Dedifferentiated amniotic fluid mesenchymal stem cell (primary cell): ENCODE results near the gene KAZN.

Experiments
- DNase-seq: peaks from one replicate; pipeline ENCODE4 v3.0.0-alpha.2; 2016; ENCODE audit errors: extremely low spot score

The KAZN gene

DNA sequence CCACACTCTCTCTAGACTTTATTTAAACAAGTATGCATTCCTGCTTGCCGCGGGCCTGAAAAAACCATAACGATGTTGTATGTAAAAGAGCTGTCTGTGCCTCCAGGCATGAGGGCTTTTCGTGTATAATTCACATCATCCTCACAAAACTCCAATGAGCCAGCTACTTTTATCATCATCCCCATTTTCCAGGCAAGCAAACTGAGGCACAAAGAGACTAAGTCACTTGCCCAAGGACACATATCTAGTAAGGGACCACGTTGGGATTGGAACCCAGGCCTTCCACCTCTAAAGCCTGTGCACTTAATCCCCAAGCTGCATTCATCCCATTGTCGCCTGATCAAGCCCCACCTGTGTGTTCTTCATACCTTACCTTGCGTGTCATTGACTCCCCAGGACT is 226.9 kb downstream of the KAZN start:
- DNase-seq: no peak

DNA sequence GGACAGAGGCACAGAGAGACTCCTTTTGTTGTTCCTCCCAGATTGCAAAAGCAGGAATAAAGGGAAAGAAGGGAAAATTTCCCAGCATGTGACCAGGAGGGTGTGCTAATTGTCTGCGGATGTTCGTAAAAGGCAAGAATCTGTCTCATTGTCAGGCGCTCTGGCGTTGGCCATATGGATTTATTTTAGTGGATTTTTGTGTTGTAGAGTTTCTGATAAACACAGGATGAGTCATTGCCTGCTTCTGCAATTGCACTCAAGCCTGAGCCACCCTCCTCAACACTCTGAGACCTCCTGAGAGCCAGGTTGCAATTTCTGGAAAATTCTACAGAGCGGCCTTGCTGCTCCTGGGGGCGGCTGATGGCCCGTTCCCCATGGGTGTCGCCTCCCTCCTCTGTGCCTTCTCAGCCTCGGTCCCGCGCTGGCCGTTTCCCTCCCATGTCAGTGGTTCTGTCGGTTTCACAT is 227.7 kb downstream of the KAZN start:
- DNase-seq: peak; percentile 87

DNA sequence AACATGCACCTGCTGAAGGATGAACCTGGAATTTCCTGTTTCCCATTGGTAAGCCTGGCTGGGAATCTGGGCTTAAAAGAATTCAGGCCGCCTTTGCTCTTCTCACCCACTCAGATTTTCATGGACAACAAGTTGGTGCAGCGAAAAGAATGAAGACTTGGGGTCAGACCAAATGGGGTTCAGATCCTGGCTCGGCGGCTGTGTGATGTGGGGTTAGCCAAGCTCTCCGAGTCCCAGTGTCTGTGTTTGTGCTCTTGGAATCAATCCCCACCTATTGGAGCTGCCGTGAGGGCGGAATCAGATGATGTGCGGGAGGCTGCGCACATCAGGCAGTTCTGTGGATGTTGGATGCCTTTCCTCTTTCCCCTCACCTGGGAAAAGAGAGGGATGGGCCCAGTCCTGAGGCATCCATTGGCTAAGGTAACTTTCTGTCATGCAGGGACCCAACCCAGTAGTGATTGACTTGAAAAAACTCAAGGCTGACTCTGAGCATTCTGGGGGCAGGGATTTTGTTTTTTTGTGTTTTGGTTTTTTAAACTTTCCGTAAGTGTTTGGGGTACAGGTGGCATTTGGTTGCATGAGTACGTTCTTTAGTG is 228.3 kb downstream of the KAZN start:
- DNase-seq: no peak

DNA sequence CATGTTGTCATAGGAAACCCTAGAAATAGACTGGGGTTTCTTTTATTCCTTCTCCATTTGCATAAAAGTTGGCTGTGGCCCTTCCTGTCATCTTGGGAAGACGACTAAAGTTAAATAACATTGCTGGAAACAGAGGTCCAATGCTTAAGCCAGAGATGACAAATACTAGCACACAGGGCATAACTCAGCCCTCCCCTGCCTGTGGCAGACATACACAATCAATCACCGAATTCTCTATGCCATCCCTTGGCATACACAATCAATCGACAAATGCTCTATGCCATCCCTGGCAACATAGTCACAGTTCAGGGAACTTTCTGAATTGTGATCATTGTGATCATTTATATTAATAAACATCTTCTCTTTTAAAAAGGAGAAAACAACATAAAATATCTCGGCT is 229.4 kb downstream of the KAZN start:
- DNase-seq: no peak

DNA sequence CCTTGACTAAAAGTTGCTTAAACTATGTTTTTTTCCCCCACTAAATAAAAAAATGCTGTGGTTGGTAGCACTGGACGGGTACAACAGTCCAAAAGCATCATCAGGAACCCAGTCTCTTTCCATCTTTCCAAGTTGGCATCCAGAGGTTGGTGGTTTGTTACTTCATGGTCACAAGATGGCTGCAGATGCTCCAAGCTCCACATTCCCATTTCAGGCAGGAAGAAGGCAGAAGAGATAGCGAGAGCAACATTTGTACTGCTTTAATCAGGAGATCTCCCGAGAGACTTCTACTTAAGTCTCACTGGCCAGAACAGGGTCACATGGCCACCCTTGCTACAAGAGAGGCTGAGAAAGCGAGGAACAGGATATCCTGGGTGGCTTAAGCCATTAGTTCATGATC is 230.2 kb downstream of the KAZN start:
- no peak for DNase-seq

DNA sequence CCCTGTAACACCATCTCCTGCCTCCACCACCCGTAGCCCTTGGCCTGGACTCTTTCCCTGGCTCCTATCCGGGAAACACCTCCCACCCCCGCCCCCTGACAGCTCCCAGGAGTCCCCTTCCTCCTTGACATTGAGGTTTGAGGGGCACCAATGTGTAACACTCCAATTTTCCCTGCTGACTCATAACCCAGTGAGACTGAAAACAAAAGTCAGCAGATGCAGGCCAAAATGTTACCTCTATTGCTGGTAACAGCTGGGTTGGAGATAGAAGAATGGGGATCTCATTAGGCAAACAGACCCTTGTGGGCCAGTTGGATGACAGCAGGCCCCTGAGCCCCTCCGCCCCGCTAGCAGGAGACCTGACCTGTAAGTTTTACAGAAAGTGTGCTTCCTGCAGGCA is 237.2 kb downstream of the KAZN start:
- no peak for DNase-seq

DNA sequence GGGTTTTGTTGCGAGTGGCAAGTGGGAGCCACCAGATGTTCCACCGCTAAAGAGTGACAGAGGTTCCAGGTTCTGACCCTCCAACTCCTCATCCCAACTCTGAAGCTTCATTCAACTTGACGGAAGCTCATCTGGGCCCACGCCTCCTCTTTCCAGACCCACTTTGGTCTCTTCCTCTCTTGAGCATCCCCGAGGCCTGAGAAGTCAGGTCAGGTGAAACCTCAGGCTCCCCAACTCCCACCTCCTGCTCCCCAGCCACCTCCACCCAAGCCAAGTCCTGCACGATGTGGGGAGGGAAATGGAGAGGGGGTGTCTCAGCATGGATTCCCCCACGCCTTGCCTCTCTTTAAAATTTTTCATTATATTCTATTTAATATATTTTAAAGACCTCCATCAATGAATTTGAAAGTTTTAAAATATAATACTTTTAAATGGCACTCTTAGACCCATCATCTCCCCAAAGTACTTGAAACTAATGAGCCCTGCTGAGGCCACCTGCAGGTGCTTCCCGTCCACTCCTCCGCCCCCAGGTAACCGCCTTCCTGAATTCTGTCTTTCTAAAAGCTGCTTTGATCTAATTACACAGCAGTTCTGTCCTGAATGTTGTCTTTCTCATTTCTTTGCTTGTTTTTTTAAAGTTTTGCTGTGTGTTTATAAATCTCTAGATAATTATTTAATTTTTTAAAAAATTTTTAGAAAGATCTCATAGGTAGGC is 238.1 kb downstream of the KAZN start:
- no peak for DNase-seq

DNA sequence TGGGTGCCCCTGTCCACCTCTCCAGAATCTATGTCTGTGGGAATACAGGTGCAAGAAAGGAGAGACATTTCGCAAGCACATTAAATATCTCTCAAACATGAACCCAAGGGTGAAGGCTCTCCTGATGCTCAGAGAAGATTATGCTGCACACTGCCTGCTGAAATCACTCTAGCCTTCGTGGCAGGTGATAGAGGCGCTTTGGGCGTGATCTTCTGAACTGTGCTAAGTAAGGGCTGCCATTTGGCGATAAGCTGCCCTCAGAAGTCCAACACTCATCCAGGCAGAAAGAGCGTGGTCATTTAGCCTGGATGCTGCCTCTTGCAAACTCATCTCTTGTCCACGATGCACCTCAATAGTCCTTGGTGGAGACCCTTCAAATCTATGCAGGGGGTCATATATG is 241.9 kb downstream of the KAZN start:
- DNase-seq: no peak

DNA sequence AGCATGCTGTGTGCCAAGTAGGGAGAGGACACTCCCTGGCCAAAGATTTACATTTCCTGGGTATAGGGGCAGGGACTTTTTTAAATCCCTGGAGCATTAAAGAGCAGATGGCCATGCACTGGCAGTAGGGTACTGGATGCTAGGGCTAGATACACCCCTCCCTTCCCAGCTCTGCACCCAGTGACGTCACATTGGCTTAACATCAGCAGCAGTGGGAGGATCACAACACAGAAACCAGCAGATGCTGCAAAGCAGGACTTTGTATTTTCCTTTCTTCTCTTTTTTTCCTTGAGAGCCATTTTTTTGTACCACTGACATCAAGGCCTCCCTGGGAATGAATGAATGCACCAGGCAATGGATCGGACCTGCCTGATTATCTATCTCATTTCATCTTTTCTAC is 243.0 kb downstream of the KAZN start:
- no peak for DNase-seq

DNA sequence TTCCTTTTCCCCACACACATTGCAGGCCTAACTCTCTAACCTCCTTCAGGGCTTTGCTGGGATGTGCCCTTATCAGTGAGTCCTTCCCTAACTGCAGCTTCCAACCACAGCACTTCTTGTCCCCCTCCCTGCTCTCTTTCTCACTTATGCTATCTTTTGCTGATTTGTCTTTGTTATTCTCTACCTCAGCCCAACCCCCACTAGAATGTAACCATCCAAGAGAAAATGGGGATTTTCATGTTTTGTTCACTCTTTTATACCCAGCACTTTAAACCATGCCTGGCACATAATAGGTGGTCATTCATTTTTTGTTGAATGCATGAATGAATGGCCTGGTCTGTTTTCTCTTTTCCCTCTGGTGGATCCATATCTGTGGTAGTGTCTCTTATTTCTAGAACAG is 243.5 kb downstream of the KAZN start:
- DNase-seq: no peak

DNA sequence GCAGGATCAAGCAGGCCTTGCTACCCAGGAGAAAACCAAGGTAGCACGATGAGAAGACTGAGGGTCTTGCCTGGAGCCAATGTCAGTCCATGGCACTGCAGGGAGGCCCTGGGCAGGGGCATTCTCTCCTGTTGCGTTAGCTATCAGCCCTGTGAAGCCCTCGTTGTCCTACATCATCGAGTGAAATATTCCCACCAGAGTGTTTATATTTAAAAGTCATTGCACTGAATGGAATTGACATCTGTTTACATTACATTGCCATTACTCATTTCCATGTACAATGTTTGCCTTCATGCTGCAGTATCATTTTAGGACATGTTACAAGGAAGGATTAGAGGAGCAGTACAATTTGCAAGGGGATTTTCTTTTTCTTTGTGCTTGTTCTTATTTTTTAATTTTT is 243.9 kb downstream of the KAZN start:
- DNase-seq: peak; percentile 69

DNA sequence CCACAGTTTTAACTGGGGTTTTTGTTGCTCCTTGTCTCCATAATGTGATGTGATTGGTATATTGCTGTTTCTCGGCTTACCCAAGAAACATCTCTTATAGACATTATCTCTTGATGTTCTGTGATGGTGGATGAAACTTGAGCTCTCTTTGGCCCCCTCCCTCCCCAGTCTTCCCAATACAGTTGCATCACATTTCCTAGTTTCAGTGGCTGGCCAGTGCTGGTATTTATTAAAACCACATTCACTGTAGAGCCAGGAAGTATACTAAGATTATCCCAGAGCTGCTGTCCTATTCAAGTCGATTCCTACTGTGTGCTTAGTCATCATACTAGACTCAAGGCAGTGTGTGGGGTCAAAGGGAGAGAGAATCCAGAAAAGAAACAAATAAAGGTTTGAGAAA is 244.4 kb downstream of the KAZN start:
- DNase-seq: no peak

DNA sequence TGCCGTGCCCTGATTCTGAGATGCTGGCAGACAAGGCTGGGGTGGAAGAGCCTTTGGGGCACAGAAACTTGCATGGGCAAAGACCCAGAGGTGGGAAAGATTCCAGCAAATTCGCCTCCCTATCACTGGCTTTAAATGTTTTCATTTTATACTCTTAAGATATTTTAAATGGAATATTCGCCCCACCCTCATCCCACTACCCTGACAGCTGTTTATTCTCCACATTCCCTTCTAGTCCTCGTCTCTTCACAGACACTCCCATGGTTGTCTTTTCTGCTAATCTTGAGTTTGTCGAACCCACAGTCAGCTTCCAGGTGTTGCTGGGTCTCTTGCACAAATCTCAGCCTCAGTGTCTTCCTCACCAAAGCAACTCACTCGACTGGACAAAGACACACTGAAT is 245.0 kb downstream of the KAZN start:
- DNase-seq: no peak

DNA sequence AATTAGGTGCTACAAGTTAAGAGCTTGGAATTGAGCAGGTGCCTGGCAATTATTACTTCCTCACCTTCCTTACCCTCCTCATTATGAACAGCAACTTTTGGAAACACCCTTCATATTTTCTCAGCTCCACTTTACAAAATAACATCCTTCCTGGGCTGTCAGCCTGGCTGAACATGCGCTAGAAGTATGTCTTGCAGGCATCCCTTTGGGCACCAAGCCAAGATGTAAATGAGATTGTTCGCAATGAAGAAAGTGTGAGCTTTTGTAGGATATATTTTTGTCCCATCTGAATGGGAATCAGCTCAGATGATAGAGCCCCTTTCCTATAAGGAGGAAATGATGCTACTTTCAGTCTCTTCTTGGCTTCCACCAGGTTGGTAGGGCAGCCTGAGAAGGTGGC is 245.9 kb downstream of the KAZN start:
- DNase-seq: no peak

DNA sequence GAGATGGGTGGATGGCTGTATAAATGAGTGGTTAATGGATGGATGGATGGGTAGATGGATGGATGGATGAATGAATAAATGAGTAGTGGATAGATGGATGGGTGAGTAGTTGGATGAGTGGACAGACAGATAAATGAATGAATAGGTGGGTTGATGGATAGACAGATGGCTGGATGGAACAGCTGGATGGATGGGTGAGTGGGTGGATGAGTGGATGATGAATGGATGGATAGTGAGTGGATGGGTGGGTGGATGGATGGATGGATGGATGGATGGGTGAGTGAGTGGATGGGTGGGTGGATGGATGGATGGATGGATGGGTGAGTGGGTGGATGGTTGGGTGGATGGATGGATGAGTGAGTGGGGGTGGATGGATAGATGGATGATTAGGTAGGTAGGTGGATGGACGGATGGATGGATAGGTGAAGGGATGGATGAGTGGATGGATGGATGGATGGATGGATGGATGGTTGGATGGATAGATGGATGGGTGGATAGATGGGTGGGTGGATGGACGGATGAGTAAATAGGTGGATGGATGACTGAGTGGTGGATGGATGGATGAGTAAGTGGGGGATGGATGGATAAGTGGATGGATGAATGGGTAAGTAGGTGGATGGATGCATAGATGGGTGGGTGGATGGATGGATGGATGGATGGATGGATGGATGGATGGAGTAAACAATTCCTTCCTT is 246.6 kb downstream of the KAZN start:
- DNase-seq: no peak

DNA sequence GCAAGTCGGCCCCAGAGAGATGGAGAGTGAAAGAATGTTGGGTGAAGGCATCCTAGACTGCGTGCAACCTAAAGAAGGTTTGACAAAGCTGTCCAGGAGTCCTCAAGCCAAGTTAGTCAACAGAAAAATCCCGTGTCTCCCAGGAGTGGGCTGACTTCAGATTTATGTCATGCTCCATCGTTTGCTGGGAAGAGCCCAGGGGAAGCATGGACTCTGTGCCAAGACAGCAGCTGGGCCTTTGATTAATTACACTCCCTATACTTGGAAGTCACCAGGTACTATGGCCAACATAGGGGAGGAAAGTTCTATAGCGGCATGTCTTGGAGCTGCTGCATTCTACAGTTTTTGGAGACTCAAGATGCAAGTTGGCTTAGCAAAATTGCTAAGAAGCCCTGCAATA is 247.4 kb downstream of the KAZN start:
- no peak for DNase-seq

DNA sequence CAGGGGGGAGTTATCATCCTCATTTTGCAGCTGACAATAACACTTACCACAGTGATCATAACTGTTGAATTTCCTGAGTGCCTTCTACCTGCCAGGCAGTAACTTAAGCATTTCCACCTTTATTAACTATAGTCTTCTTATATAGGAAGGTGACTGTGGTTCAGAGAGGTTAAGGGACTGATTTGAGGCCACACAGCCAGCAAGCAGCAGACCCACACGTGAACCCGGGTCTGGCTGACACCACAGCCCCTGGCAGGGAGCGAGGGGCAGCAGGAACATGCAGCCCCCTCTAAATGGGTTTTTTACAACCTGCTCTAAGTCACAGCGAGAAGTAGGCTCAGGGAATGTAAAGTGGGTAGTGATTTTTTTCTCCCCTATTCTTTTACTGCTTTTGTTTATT is 248.2 kb downstream of the KAZN start:
- no peak for DNase-seq

DNA sequence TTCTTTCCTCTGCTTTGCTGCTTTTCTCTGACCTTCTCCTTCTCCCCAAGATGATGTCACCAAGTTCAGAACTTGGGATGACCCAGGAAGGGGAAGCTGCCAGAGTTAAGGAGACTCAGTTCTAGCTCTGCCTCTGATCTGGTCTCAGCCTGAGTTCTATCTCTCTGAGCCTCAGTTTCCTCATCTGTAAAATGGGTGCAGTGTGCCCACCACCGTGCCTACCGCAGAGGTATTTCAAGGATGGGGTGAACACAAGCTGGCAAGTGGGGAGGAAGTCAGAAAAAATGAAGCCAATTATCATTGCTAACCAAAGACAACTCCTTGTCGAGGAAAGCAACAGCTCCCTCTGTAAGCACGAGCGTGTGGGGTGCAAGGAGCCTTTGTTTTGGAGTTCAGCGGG is 249.7 kb downstream of the KAZN start:
- DNase-seq: no peak

DNA sequence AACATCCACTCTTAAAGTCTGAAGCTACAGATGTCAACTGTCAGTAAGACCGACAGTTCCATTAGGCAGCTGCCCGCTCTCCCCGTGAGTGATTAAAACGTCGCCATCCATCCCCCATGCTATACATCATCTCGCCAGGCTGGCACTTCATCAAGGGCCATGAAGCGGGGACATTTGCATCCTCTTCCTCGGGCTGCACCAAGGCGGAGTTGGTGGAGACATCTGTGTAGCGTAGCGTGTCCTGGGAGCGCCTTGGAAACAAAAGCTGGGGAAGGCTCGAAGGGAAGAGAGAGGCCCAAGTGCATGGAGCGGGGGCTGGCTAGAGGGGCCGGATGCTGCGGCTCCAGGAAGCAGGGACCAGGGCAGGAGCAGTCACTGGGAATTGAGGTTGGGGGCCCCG is 250.1 kb downstream of the KAZN start:
- DNase-seq: no peak

DNA sequence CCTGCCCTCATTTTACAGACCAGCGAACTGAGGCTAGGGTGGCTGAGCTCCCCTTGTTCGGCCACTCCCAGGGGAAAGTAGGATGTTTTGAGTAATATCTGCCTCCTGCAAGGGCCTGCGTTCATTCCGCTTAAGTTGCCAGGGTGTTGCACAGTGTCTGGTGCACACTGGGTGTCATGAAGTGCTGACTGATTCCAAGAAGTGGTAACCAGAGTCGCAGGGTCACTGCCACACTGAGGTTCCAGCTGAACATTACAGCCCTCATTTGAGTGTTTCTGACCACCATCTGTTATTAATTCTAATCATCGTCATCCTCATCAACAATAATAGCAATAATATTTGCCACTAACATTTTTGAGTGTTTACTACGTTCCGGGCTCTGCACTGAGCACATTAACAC is 250.6 kb downstream of the KAZN start:
- no peak for DNase-seq

DNA sequence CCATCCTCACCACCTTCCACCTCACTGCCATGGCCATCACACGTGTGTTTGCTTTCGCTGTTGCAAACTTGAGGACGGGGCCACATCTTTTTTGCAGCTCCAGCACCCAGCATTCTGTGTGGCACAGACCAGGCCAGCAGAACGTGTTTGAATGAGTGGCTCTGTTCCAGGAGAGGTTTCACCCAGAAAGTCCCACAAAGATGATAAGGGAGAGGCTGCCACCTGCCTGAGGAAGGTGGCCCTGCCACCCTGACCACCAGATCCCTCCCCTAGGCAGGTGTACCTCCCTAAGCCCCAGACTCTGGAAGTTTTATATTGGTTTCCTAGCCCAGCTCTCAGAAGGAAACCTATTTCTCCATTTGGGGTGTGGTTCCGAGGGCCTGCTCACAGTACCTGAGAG is 252.1 kb downstream of the KAZN start:
- DNase-seq: no peak

DNA sequence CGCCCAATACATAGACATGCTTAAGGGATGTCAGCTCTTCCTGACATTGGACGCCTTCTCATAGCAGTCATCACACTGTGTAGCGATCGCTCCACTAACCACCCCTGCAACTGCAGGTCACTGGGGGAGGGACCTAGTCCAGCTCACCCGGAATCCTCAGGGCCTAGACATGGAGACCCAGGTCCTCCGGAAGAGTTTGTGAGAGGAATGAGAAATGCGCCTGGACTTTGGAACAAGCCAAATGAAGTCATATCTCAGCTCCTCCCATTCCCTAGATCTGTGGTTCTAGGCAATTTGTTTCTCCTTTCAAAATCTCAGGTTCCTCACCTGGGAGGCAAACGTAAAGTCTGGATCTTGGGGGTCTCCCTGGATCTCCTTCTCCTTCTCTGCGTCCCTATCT is 253.3 kb downstream of the KAZN start:
- DNase-seq: no peak

DNA sequence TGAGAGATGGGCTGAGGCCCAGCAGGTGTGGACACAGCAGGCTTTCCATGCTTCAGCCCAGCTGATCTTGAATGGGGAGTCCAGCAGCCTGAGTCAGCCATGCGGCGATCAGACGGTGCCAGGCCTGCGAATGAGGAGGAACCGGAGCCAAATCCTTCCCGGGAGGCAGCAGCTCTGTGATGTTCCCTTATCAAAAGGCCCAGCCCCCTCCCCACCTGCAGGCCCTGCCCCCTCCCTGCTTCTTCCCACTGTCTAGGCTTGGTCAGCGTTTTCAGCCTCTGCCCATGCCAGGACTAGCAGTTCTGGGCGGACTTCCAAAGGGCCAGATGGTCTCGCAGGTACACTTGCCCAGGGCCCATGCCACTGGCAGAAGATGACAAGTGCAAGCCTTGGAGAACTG is 253.8 kb downstream of the KAZN start:
- no peak for DNase-seq
